Measurements from ENCODE around the gene C12orf43.

The C12orf43 gene

DNA sequence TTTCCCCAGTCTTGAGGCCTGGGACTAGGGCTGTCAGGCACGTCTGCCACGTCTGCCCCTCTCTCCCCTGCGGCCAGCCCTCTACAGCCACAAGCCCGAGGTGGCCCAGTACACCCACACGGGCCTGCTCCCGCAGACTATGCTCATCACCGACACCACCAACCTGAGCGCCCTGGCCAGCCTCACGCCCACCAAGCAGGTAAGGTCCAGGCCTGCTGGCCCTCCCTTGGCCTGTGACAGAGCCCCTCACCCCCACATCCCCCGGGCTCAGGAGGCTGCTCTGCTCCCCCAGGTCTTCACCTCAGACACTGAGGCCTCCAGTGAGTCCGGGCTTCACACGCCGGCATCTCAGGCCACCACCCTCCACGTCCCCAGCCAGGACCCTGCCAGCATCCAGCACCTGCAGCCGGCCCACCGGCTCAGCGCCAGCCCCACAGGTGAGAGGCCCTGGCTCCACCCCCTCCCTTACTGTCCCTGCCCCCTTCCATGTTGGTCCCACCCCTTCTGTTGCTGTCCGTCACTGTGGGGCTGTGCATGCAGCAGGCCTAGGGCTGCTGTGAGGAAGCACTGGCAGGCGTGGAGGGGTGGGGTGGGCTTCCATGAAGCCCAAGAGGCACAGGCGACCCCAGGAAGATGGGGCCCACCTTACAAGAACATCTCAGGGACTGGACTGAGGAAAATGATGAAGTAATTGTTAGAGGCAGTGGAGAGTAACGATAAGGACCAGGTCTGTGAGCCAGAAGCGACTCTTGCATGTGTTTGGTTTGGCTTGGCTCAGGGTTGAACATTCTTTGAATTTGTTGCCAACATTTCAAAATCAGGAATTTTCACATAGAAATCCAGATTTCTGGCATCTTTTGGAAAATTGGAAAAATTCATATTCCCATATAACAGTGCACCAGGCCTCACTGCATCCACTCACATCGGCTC is 16.8 kb downstream of the C12orf43 start:
- DNase-seq (ENCODE audit: insufficient read length, low spot score) (no peak), FAIRE-seq (no peak)
- no peak for TF ChIP-seq POLR2A (IDR thresholded peaks at IDR 0.05; ENCODE audit: low read depth, low read length)

DNA sequence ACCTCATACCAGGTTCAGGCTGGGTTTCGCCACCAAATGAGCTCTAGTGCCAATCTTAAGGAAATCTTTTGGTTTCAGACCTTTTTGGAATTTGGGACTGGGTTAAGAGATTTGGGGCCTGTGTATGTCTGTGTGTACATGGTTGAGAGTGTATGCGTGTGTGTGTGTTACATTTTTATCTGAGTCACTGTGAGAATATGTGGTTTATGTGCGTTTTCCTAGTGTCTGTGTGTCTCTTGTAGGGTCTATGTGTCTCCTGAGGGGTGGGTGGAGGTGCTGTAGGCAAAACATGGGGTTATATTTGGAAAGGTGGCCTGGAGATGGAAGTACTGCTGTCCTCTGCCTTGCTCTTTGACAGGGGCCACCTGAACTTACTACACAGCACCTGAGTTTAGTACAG is 17.9 kb downstream of the C12orf43 start:
- TF ChIP-seq POLR2A (IDR thresholded peaks at IDR 0.05; ENCODE audit: low read depth, low read length): no peak
- no peak for DNase-seq (ENCODE audit: insufficient read length, low spot score)
- no peak for FAIRE-seq

DNA sequence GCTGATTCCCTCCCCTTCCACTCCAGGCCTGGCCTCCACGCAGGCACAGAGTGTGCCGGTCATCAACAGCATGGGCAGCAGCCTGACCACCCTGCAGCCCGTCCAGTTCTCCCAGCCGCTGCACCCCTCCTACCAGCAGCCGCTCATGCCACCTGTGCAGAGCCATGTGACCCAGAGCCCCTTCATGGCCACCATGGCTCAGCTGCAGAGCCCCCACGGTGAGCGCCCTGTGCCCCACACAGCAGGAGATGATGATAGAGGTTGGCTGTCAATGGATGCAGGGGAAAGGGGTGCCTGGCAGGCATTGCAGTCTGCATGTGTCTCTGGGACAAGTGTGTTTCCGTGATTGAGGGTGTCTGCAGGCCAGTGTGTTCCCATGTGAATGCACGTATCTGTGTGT is 18.8 kb downstream of the C12orf43 start:
- FAIRE-seq: no peak
- DNase-seq (ENCODE audit: insufficient read length, low spot score): no peak
- no peak for TF ChIP-seq POLR2A (IDR thresholded peaks at IDR 0.05; ENCODE audit: low read depth, low read length)

DNA sequence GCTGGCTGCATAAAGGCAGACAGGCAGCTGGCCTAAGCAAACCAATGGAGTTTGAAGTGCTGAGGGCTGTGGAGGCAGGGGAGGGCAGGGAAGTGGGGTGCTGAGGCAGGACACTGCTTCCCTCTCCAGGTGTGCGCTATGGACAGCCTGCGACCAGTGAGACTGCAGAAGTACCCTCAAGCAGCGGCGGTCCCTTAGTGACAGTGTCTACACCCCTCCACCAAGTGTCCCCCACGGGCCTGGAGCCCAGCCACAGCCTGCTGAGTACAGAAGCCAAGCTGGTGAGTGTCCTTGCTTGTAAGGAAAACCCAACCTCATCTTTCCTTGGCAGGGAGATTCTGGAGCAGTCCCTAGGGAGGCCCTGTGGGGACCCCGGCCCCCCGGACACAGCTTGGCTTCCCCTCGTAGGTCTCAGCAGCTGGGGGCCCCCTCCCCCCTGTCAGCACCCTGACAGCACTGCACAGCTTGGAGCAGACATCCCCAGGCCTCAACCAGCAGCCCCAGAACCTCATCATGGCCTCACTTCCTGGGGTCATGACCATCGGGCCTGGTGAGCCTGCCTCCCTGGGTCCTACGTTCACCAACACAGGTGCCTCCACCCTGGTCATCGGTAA is 20.0 kb downstream of the C12orf43 start:
- DNase-seq (ENCODE audit: insufficient read length, low spot score) (no peak), FAIRE-seq (no peak)

DNA sequence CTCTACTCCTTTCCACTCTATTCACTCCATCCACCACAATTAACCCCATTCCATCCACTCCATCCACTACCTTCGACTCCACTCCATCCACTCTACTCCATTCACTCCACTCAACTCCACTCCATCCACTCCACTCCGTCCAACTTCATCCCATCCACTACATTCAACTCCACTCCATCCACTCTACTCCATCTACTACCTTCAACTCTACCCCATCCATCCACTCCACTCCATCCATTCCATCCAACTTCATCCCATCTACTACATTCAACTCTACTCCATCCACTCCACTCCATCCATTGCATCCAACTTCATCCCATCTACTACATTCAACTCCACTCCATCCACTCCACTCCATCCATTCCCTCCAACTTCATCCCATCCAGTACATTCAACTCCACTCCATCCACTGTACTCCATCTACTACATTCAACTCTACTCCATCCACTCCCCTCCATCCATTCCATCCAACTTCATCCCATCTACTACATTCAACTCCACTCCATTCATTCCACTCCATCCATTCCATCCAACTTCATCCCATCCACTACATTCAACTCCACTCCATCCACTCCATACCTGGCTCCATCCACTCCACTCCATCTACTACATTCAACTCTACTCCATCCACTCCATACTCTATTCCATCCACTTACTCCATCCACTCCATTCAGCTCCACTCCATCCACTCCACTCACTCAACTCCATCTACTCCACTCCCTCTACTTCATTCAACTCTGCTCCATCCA is 21.5 kb downstream of the C12orf43 start:
- no peak for FAIRE-seq
- no peak for TF ChIP-seq POLR2A (IDR thresholded peaks at IDR 0.05; ENCODE audit: low read depth, low read length)
- DNase-seq (ENCODE audit: insufficient read length, low spot score): no peak

More for the DNA sequence above, 20.0 kb downstream of the C12orf43 start:
- no peak for TF ChIP-seq POLR2A (IDR thresholded peaks at IDR 0.05; ENCODE audit: low read depth, low read length)

DNA sequence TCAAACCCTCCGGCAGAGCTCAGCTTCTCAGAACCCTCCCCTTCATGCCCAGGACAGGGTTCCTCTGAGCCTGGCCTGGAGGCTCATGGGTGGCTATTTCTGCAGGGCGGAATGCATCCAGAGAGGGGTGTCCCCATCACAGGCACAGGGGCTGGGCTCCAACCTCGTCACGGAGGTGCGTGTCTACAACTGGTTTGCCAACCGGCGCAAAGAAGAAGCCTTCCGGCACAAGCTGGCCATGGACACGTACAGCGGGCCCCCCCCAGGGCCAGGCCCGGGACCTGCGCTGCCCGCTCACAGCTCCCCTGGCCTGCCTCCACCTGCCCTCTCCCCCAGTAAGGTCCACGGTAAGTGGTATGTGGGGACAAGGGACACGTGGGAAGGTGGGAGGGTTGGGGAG is 22.2 kb downstream of the C12orf43 start:
- no peak for DNase-seq (ENCODE audit: insufficient read length, low spot score)
- FAIRE-seq: no peak
- TF ChIP-seq POLR2A (IDR thresholded peaks at IDR 0.05; ENCODE audit: low read depth, low read length): no peak

DNA sequence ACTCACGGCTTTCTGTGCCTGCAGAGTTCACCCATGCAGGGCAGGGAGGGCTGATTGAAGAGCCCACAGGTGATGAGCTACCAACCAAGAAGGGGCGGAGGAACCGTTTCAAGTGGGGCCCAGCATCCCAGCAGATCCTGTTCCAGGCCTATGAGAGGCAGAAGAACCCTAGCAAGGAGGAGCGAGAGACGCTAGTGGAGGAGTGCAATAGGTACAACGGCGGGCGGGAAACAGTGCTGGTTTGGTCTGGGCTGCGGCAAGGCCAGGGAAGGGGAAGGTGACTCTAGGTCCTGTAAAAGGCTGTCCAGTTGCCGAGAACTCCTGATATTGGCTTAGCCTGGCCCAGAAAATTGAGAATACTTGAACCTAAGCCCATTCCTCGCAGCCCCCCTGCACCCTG is 22.8 kb downstream of the C12orf43 start:
- DNase-seq (ENCODE audit: insufficient read length, low spot score) (no peak), FAIRE-seq (no peak)
- no peak for TF ChIP-seq POLR2A (IDR thresholded peaks at IDR 0.05; ENCODE audit: low read depth, low read length)

DNA sequence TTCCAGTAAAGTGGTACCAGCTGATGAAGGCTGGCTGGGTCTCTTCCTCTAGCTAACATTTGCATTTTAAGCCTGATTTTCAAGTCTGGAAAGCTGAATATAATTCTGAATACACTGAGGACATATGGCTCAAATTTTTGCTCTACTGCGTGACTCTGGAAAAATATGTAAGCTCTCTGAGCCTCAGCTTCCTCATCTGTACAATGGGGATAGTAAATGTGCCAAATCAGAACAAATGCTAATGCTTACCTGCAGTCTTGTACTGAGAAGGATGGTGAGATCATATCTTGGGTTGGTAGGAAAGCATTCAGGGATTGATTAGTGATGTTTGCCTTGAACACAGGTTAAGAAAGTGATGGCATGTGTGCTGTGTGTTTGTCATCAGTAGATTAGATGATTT is 23.3 kb downstream of the C12orf43 start:
- no peak for FAIRE-seq

DNA sequence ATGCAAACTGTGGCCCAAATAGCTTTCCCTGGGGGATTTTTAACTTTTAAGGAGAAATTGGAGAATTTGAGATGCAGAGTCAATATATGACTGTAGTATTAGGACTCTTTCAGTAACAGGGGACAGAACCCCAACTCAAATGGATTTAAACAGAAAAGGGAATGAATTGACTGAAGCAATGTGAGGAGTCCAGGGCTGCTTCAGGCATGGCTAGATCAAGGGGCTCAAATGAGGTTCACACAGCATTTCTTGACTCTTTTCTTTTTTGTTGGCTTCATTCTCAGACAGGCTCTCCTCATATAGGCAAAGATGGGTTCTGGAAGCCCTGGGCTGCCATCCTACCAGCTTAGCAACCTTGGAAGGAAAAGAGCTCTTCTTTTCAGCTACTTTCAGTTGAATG is 24.3 kb downstream of the C12orf43 start:
- TF ChIP-seq POLR2A (IDR thresholded peaks at IDR 0.05; ENCODE audit: low read depth, low read length): no peak
- no peak for FAIRE-seq
- no peak for DNase-seq (ENCODE audit: insufficient read length, low spot score)

More for the DNA sequence above, 23.3 kb downstream of the C12orf43 start:
- DNase-seq (ENCODE audit: insufficient read length, low spot score): no peak
- no peak for TF ChIP-seq POLR2A (IDR thresholded peaks at IDR 0.05; ENCODE audit: low read depth, low read length)

DNA sequence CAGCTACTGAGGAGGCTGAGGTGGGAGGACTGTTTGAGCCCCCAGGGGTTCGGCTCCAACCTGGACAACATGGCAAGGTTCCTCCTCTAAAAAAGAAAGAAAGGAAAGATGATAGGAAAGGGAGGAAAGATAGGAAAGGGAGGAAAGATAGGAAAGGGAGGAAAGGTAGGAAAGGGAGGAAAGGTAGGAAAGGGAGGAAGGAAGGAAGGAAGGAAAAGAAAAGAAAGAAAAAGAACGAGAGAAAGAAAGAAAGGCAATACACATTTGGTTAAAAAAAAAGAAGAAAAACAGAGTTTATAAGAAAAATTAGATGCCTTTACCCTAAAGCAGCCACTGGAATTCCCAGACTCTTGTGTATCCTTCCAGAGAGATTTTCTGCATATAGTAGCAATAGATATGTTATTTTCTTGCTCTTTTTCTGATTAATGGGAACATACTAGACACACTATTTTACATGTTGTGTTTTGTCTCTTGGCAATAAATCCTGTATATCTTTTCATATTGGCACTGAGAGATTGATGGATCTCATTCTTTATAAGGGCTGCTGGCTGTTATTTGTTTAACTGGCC is 25.7 kb downstream of the C12orf43 start:
- TF ChIP-seq POLR2A (IDR thresholded peaks at IDR 0.05; ENCODE audit: low read depth, low read length): no peak
- FAIRE-seq (no peak), DNase-seq (ENCODE audit: insufficient read length, low spot score) (no peak)

DNA sequence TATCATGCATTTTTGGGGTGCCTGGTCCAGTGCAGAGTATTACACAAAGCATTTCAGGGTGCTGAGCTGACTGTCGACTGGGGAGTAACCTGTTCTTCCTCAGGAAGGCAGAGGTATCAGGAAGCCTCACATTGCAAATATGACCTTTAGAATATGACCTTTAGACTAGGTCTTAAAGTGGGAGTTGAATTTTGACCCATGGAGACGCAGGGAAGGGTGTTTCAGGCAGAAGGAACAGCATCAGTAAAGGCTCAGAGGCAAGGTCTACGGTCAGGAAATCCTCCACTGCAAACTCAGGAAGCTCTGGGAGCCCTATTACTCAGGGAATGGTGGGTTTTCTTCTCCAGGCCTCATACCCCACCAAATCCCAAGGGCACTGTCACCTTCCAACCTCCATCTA is 26.6 kb downstream of the C12orf43 start:
- DNase-seq (ENCODE audit: insufficient read length, low spot score) (no peak), FAIRE-seq (no peak)
- TF ChIP-seq POLR2A (IDR thresholded peaks at IDR 0.05; ENCODE audit: low read depth, low read length): no peak

DNA sequence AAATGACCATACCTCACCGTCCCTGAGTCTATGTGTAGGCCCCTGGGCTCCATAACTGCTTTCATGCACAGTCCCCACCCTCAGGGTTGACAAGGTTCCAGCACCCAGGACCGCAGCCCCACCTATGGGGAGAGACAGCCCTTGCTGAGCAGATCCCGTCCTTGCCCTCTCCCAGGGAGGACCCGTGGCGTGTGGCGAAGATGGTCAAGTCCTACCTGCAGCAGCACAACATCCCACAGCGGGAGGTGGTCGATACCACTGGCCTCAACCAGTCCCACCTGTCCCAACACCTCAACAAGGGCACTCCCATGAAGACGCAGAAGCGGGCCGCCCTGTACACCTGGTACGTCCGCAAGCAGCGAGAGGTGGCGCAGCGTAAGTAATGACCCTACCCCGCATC is 27.6 kb downstream of the C12orf43 start:
- no peak for DNase-seq (ENCODE audit: insufficient read length, low spot score)
- no peak for FAIRE-seq
- TF ChIP-seq POLR2A (IDR thresholded peaks at IDR 0.05; ENCODE audit: low read depth, low read length): no peak

DNA sequence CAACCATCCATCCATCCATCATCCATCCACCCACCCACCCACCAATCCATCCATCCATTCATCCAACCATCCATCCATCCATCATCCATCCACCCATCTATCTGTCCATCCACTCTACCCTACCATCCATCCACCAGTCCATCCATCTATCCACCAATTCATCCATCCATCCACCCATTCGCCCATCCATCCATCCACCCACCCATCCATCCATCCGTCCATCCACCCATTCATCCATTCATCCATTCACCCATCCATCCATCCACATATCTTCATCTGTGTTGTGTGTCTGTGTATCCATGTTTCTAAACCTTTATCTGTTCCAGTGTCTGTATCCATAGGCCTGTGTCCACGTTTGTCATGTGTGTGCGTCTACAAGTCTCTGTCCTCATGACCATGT is 28.1 kb downstream of the C12orf43 start:
- DNase-seq (ENCODE audit: insufficient read length, low spot score): no peak
- TF ChIP-seq POLR2A (IDR thresholded peaks at IDR 0.05; ENCODE audit: low read depth, low read length): no peak
- FAIRE-seq: no peak

DNA sequence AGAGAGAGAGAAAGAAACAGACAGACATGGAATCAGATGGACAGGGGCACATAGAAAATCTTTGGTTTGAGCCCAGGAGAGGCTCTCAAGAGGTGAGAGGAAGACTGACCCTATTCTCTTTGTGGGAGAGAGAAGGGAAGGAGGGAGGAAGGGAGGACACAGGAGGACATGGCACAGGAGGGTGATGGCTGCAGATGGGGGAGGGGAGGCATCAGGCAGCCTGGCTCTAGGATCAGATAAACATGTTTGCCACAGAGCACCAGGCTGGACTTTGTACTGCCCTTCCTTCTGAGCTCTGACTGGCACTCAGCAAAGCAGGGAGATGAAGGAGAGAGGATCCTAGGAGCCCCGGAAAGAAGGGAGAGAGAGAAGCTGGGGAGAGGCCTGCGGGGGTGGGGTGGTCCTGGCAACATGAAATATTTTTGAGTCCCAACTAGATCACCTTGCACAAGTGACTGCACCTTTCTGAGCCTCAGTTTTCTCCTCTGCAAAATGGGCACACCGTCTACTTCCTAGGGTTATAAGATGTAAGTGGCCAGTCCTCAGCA is 31.9 kb downstream of the C12orf43 start:
- DNase-seq (ENCODE audit: insufficient read length, low spot score) (no peak), FAIRE-seq (no peak)
- TF ChIP-seq POLR2A (IDR thresholded peaks at IDR 0.05; ENCODE audit: low read depth, low read length): no peak

Data from H54 (cell line).